Activated T-cell treated with anti-CD3 and anti-CD28 coated beads, Interleukin-2, amount 50 U/mL, for 4 hours (primary cell): ENCODE results near the gene SLC44A4. TPM values are rescaled to one million over a fixed set of nuclear protein-coding genes. Genes with fewer than 3 reads are reported as not detected.
"Not testable (repeated sequence)": the region's sequence is repeated elsewhere in the genome, so short reads cannot be mapped to it uniquely, and the experiment has no call there.

Experiments used
- ATAC-seq, 2 donors: fragments of 200-7000 bp; cut with Tn5 transposase; one replicate each; pipeline ENCODE4 v1.10.0; 2021
- DNase-seq: peaks from one replicate; pipeline ENCODE4 v3.0.0-alpha.2; 2020
- H3K27me3 Mint-ChIP-seq: one replicate; pipeline ENCODE4 v1.8.0; 2021; ENCODE audit warnings: low read depth, mixed read lengths
- H3K36me3 Mint-ChIP-seq: one replicate; pipeline ENCODE4 v1.8.0; 2022; ENCODE audit warnings: mixed read lengths; ENCODE audit not compliant: insufficient read depth
- H3K4me1 Mint-ChIP-seq: one replicate; pipeline ENCODE4 v1.8.0; 2021; ENCODE audit warnings: low read depth, mixed read lengths
- H3K4me3 Mint-ChIP-seq: one replicate; pipeline ENCODE4 v1.8.0; 2021; ENCODE audit warnings: mild to moderate bottlenecking, moderate library complexity, mixed read lengths
- H3K9me3 Mint-ChIP-seq: one replicate; pipeline ENCODE4 v1.8.0; 2021; ENCODE audit warnings: mixed read lengths
- total RNA-seq, 3 donors: library from RNA; stranded (reverse); gene quantifications; one replicate each; pipeline ENCODE4 v1.2.1, GENCODE V29; 2021

The SLC44A4 gene
- total RNA-seq, 3 donors from 2014 or later: 0.13 to 0.60 (median 0.20) TPM

- no peaks in the 10 kb centered on the region for H3K9me3 Mint-ChIP-seq
- peaks cover 2% of the 10 kb centered on the region for H3K4me1 Mint-ChIP-seq
- H3K36me3 Mint-ChIP-seq: peaks cover 24% of the 10 kb centered on the region
- no peak overlapping the region for H3K4me3 Mint-ChIP-seq
- DNase-seq: no peak
- H3K27me3 Mint-ChIP-seq: no peaks in the 10 kb centered on the region
- ATAC-seq: no peak
Measured at GRCh38 chr6:31879143-31879542, 346 bp upstream of the SLC44A4 start.

- ATAC-seq: no peak
- Mint-ChIP-seq H3K9me3 (no peaks in the 10 kb centered on the region), H3K4me1 (peaks cover 2% of the 10 kb centered on the region)
Measured at GRCh38 chr6:31878222-31878621, 575 bp downstream of the SLC44A4 start.

GRCh38 chr6:31877651-31878161 is 1.1 kb downstream of the SLC44A4 start:
- DNase-seq (no peak), ATAC-seq (no peak)
- H3K36me3 Mint-ChIP-seq: peaks cover 19% of the 10 kb centered on the region
- H3K4me3 Mint-ChIP-seq: no peak overlapping the region
- H3K27me3 Mint-ChIP-seq: no peaks in the 10 kb centered on the region
- H3K4me1 Mint-ChIP-seq: peaks cover 2% of the 10 kb centered on the region
- H3K9me3 Mint-ChIP-seq: no peaks in the 10 kb centered on the region

More at GRCh38 chr6:31878222-31878621, 575 bp downstream of the SLC44A4 start:
- Mint-ChIP-seq H3K36me3 (peaks cover 24% of the 10 kb centered on the region), H3K27me3 (no peaks in the 10 kb centered on the region), H3K4me3 (no peak overlapping the region)
- no peak for DNase-seq

- Mint-ChIP-seq H3K4me3 (no peak overlapping the region), H3K27me3 (no peaks in the 10 kb centered on the region), H3K4me1 (peaks cover 2% of the 10 kb centered on the region), H3K36me3 (peaks cover 15% of the 10 kb centered on the region), H3K9me3 (no peaks in the 10 kb centered on the region)
- ATAC-seq: no peak
- no peak for DNase-seq
Measured at GRCh38 chr6:31877125-31877650, 1.6 kb downstream of the SLC44A4 start.

GRCh38 chr6:31876357-31876756 is 2.4 kb downstream of the SLC44A4 start:
- H3K4me1 Mint-ChIP-seq: peaks cover 4% of the 10 kb centered on the region
- H3K9me3 Mint-ChIP-seq: no peaks in the 10 kb centered on the region
- no peak overlapping the region for H3K4me3 Mint-ChIP-seq
- no peaks in the 10 kb centered on the region for H3K27me3 Mint-ChIP-seq
- DNase-seq (no peak), ATAC-seq (no peak)
- peaks cover 11% of the 10 kb centered on the region for H3K36me3 Mint-ChIP-seq

- peaks cover 8% of the 10 kb centered on the region for H3K4me1 Mint-ChIP-seq
- peaks cover 6% of the 10 kb centered on the region for H3K36me3 Mint-ChIP-seq
- DNase-seq (no peak), ATAC-seq (no peak)
- no peaks in the 10 kb centered on the region for H3K27me3 Mint-ChIP-seq
- no peaks in the 10 kb centered on the region for H3K9me3 Mint-ChIP-seq
- H3K4me3 Mint-ChIP-seq: no peak overlapping the region
Measured at GRCh38 chr6:31875877-31876276, 2.9 kb downstream of the SLC44A4 start.

GRCh38 chr6:31874836-31875572 is 3.8 kb downstream of the SLC44A4 start:
- peaks cover 8% of the 10 kb centered on the region for H3K4me1 Mint-ChIP-seq
- DNase-seq: no peak
- no peak overlapping the region for H3K4me3 Mint-ChIP-seq
- H3K36me3 Mint-ChIP-seq: peaks cover 4% of the 10 kb centered on the region
- H3K9me3 Mint-ChIP-seq: no peaks in the 10 kb centered on the region
- ATAC-seq: no peak
- no peaks in the 10 kb centered on the region for H3K27me3 Mint-ChIP-seq

- no peaks in the 10 kb centered on the region for H3K9me3 Mint-ChIP-seq
- ATAC-seq (peak in 1 of 2 donors; percentile 23), DNase-seq (no peak)
- no peaks in the 10 kb centered on the region for H3K36me3 Mint-ChIP-seq
- no peaks in the 10 kb centered on the region for H3K27me3 Mint-ChIP-seq
- H3K4me1 Mint-ChIP-seq: peaks cover 8% of the 10 kb centered on the region
- H3K4me3 Mint-ChIP-seq: no peak overlapping the region
Measured at GRCh38 chr6:31874084-31874670, 4.6 kb downstream of the SLC44A4 start.

- DNase-seq (no peak), ATAC-seq (no peak)
- H3K4me3 Mint-ChIP-seq: no peak overlapping the region
- H3K9me3 Mint-ChIP-seq: no peaks in the 10 kb centered on the region
- peaks cover 8% of the 10 kb centered on the region for H3K4me1 Mint-ChIP-seq
- H3K36me3 Mint-ChIP-seq: no peaks in the 10 kb centered on the region
- H3K27me3 Mint-ChIP-seq: no peaks in the 10 kb centered on the region
Measured at GRCh38 chr6:31871046-31871659, 7.6 kb downstream of the SLC44A4 start.

- Mint-ChIP-seq H3K4me3 (no peak overlapping the region), H3K4me1 (peaks cover 8% of the 10 kb centered on the region), H3K27me3 (no peaks in the 10 kb centered on the region), H3K36me3 (no peaks in the 10 kb centered on the region), H3K9me3 (no peaks in the 10 kb centered on the region)
- ATAC-seq (no peak), DNase-seq (no peak)
Measured at GRCh38 chr6:31870385-31870921, 8.3 kb downstream of the SLC44A4 start.

- no peaks in the 10 kb centered on the region for H3K36me3 Mint-ChIP-seq
- no peak overlapping the region for H3K4me3 Mint-ChIP-seq
- H3K27me3 Mint-ChIP-seq: no peaks in the 10 kb centered on the region
- H3K9me3 Mint-ChIP-seq: no peaks in the 10 kb centered on the region
- no peak for DNase-seq
- no peak for ATAC-seq
- H3K4me1 Mint-ChIP-seq: peaks cover 10% of the 10 kb centered on the region
Measured at GRCh38 chr6:31869343-31869742, 9.5 kb downstream of the SLC44A4 start.

- not testable (repeated sequence) for H3K36me3 Mint-ChIP-seq, DNase-seq, H3K27me3 Mint-ChIP-seq, H3K9me3 Mint-ChIP-seq, H3K4me3 Mint-ChIP-seq, ATAC-seq
- peaks cover 13% of the 10 kb centered on the region for H3K4me1 Mint-ChIP-seq
Measured at GRCh38 chr6:31868658-31868971, 10.2 kb downstream of the SLC44A4 start.

GRCh38 chr6:31865205-31866118 is 13.3 kb downstream of the SLC44A4 start:
- ATAC-seq (no peak), DNase-seq (no peak)
- Mint-ChIP-seq H3K27me3 (no peaks in the 10 kb centered on the region), H3K36me3 (no peaks in the 10 kb centered on the region), H3K4me3 (no peak overlapping the region), H3K9me3 (no peaks in the 10 kb centered on the region), H3K4me1 (peaks cover 18% of the 10 kb centered on the region)

GRCh38 chr6:31864818-31865204 is 14.0 kb downstream of the SLC44A4 start:
- no peak overlapping the region for H3K4me3 Mint-ChIP-seq
- peaks cover 18% of the 10 kb centered on the region for H3K4me1 Mint-ChIP-seq
- no peak for ATAC-seq

More at GRCh38 chr6:31864818-31865204, 14.0 kb downstream of the SLC44A4 start:
- no peaks in the 10 kb centered on the region for H3K27me3 Mint-ChIP-seq
- H3K9me3 Mint-ChIP-seq: no peaks in the 10 kb centered on the region
- peaks cover 4% of the 10 kb centered on the region for H3K36me3 Mint-ChIP-seq
- no peak for DNase-seq
